GM19397 (cell line): ENCODE data around the gene HECA.
A peak's percentile ranks its signal among the peaks of the same experiment; 100 is the strongest.
"Not testable (repeated sequence)": the region's sequence is repeated elsewhere in the genome, so short reads cannot be mapped to it uniquely, and the experiment has no call there.

Experiments
- ATAC-seq: cut with Tn5 transposase; IDR thresholded peaks from one replicate; pipeline ENCODE4 v1.9.1; 2021; ENCODE audit warnings: mild to moderate bottlenecking, moderate library complexity; ENCODE audit not compliant: unreplicated experiment

Gene HECA

GRCh38 chr6:139134817-139135577 lies at the start of gene HECA:
TSS of gene HECA (plus strand) at chr6:139135080. CDS start at chr6:139135397, 317 bp downstream.
- ATAC-seq: peak; percentile 88

- ATAC-seq: no peak
Observed at GRCh38 chr6:139091826-139092225, 43.1 kb upstream of the HECA start.

- peak; percentile 67 for ATAC-seq
Observed at GRCh38 chr6:139099984-139100383, 34.9 kb upstream of the HECA start.

- no peak for ATAC-seq
Observed at GRCh38 chr6:139107051-139107450, 27.8 kb upstream of the HECA start.

- no peak for ATAC-seq
Observed at GRCh38 chr6:139108378-139108777, 26.5 kb upstream of the HECA start.

GRCh38 chr6:139109558-139109957 lies 25.3 kb upstream of the HECA start:
- ATAC-seq: no peak

GRCh38 chr6:139112146-139112545 lies 22.7 kb upstream of the HECA start:
- ATAC-seq: no peak

- ATAC-seq: no peak
Observed at GRCh38 chr6:139112561-139112960, 22.3 kb upstream of the HECA start.

GRCh38 chr6:139114746-139115145 lies 20.1 kb upstream of the HECA start:
- ATAC-seq: no peak

- ATAC-seq: no peak
Observed at GRCh38 chr6:139115989-139116758, 18.7 kb upstream of the HECA start.

GRCh38 chr6:139117734-139118133 lies 17.1 kb upstream of the HECA start:
- no peak for ATAC-seq

GRCh38 chr6:139119552-139119951 lies 15.3 kb upstream of the HECA start:
- ATAC-seq: no peak

GRCh38 chr6:139122823-139123222 lies 12.1 kb upstream of the HECA start:
- not testable (repeated sequence) for ATAC-seq

GRCh38 chr6:139124887-139125672 lies 9.8 kb upstream of the HECA start:
- ATAC-seq: peak; percentile 100

GRCh38 chr6:139126255-139126654 lies 8.6 kb upstream of the HECA start:
- ATAC-seq: no peak

GRCh38 chr6:139126931-139127330 lies 7.9 kb upstream of the HECA start:
- ATAC-seq: no peak

GRCh38 chr6:139129284-139129683 lies 5.6 kb upstream of the HECA start:
- no peak for ATAC-seq

- ATAC-seq: no peak
Observed at GRCh38 chr6:139131736-139132280, 3.1 kb upstream of the HECA start.

- no peak for ATAC-seq
Observed at GRCh38 chr6:139133262-139134063, 1.4 kb upstream of the HECA start.

GRCh38 chr6:139134064-139134395 lies 850 bp upstream of the HECA start:
- ATAC-seq: no peak
